ENCODE results near the gene BRINP2. TPM values are rescaled to one million over a fixed set of nuclear protein-coding genes. Genes with fewer than 3 reads are reported as not detected.

BRINP2 gene, protein sequence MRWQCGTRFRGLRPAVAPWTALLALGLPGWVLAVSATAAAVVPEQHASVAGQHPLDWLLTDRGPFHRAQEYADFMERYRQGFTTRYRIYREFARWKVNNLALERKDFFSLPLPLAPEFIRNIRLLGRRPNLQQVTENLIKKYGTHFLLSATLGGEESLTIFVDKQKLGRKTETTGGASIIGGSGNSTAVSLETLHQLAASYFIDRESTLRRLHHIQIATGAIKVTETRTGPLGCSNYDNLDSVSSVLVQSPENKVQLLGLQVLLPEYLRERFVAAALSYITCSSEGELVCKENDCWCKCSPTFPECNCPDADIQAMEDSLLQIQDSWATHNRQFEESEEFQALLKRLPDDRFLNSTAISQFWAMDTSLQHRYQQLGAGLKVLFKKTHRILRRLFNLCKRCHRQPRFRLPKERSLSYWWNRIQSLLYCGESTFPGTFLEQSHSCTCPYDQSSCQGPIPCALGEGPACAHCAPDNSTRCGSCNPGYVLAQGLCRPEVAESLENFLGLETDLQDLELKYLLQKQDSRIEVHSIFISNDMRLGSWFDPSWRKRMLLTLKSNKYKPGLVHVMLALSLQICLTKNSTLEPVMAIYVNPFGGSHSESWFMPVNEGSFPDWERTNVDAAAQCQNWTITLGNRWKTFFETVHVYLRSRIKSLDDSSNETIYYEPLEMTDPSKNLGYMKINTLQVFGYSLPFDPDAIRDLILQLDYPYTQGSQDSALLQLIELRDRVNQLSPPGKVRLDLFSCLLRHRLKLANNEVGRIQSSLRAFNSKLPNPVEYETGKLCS
- polyA plus RNA-seq (2013): 0.06 and 0.07 TPM in 2 replicates

DNA sequence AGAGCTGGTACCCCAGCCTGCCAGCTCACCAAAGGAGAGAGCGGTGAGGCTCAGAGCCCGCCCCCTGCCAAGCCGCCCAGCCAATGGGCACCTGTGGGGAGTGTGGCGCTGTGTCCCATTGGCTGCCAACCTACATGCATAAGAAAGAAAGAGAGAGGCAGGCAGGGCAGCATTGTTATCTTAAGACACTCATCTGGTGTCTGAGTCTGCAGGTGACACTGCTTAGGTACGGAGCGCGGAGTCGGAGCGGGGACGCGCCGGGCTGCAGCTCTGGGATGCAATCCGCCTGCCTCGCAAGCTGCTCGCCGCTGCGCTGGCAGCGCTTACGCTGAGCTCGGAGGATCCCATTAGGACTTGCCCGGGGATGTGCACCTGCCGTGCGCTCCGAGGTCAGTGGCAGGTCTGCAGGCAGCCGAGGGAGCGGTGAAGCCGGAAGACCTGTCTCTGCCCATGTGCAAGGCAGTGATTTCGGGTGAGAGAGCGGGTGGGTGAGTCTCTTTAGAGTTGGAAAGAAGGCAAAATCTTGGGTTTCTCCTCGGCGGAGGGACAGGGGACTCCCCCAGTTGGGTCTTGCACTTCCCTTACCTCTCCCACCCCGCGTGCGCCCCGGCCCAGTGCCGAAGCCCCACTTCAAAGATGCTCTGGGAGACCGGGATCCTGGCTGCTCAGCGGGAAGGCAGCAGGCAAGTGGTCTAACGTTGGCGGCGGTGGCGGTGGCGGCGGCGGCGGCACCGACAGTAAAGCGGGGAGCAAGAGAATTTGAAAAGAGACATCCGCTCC lies at the start of gene BRINP2:
Gene BRINP2, plus strand, starts transcription at position 203 of the 780 bp plus-strand sequence. CDS start 58,919 bp downstream, outside the sequence.
- Histone ChIP-seq H3K36me3 (ENCODE audit: control insufficient read depth in 1 of 2, insufficient read depth in 2 of 2, low read length in 2 of 2) (no peaks in the 10 kb centered on the region), H2BK5ac (ENCODE audit: low read depth, low read length, poor library complexity) (no peak within 1 kb of the TSS), H3K9ac (ENCODE audit: low read length) (no peak within 1 kb of the TSS), H4K12ac (ENCODE audit: low read depth, low read length) (no peak within 1 kb of the TSS), H3K23ac (ENCODE audit: low read length) (peak within 1 kb of the TSS; percentile 45), H3K4ac (ENCODE audit: low read depth, low read length) (no peak within 1 kb of the TSS), H3K18ac (ENCODE audit: low read length) (no peak within 1 kb of the TSS), H2AK5ac (ENCODE audit: low read length) (no peak within 1 kb of the TSS), H3K4me1 (ENCODE audit: control insufficient read depth in 1 of 2, insufficient read depth in 2 of 2, low read length in 2 of 2) (peaks cover 0 to 4% of the 10 kb centered on the region in 2 experiments), H3K79me2 (ENCODE audit: control insufficient read depth, insufficient read depth, low read length, poor library complexity) (no peaks in the 10 kb centered on the region), H3K4me3 (ENCODE audit: low read depth, low read length) (no peak within 1 kb of the TSS), H3K9me3 (ENCODE audit: insufficient read depth, low read depth, low read length) (peaks cover 5% of the 10 kb centered on the region), H2BK12ac (ENCODE audit: low read length) (no peak within 1 kb of the TSS), H3K14ac (ENCODE audit: low read length) (no peak within 1 kb of the TSS), H3K79me1 (ENCODE audit: low read length) (no peaks in the 10 kb centered on the region), H3K4me2 (ENCODE audit: low read length) (peak within 1 kb of the TSS; percentile 8), H2AFZ (ENCODE audit: insufficient read depth, low read length, poor library complexity) (no peak within 1 kb of the TSS), H3K27ac (ENCODE audit: low read depth, low read length) (no peak within 1 kb of the TSS), H2BK120ac (ENCODE audit: insufficient read depth, low read length, poor library complexity) (no peak within 1 kb of the TSS), H3K27me3 (ENCODE audit: insufficient read depth, low read length) (peaks cover 34% of the 10 kb centered on the region), H4K8ac (ENCODE audit: low read depth, low read length) (no peak within 1 kb of the TSS), H4K91ac (ENCODE audit: low read depth, low read length) (no peak within 1 kb of the TSS)
- DNase-seq: peak in 1 of 2 donors; percentile 5
- no CpG with 5 or more reads among the region's 49 CpGs for WGBS (ENCODE audit: extremely low coverage, insufficient coverage, insufficient read length)

DNA sequence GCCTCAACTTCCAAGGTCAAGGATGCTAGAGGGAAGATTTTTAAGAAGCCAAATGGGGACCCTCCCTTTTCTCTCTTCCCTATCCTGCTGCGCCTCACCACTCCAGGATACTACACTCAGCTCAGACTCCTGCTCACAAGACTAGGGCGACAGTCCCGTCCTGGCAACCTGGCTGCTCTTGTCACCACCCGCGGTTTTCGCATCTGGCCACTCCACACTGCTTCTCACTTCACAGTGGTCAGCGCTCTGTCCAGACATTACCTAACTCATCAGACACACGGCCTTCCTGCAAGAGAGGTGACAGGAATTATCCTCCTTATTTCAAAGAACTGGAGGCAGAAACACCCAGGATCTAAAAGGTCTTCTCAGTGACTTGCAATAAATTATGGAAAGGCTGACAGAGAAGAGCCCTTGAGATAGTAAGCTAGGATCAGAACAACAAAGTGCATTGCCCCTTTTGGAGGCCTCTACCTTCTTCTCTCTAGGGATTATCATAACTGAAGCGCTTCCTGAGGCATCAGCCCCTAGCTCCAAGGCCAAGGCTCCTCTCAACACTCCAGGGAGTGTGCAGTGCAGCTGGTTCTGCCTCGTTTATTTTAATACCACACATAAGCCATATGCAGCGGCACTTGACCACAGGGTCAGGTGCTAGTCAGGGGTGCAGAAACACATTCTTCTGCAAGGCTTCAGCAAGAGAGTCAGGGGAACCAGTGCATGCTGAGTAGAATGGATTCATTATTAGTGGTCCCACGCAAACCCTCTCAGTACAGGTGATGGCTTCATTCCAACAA lies 48.1 kb upstream of the BRINP2 start:
- no peak overlapping the region for H2AK5ac ChIP-seq (ENCODE audit: low read length)
- no peak overlapping the region for H3K14ac ChIP-seq (ENCODE audit: low read length)
- H4K8ac ChIP-seq (ENCODE audit: low read depth, low read length): no peak overlapping the region
- no peaks in the 10 kb centered on the region for H3K27me3 ChIP-seq (ENCODE audit: insufficient read depth, low read length)
- H3K27ac ChIP-seq (ENCODE audit: low read depth, low read length): no peak overlapping the region
- H2BK5ac ChIP-seq (ENCODE audit: low read depth, low read length, poor library complexity): no peak overlapping the region
- no peak overlapping the region for H3K23ac ChIP-seq (ENCODE audit: low read length)
- H2BK12ac ChIP-seq (ENCODE audit: low read length): no peak overlapping the region
- no peak for DNase-seq
- H3K4me3 ChIP-seq (ENCODE audit: low read depth, low read length): no peak overlapping the region
- H4K12ac ChIP-seq (ENCODE audit: low read depth, low read length): no peak overlapping the region
- no CpG with 5 or more reads among the region's 12 CpGs for WGBS (ENCODE audit: extremely low coverage, insufficient coverage, insufficient read length)
- no peaks in the 10 kb centered on the region for H3K79me2 ChIP-seq (ENCODE audit: control insufficient read depth, insufficient read depth, low read length, poor library complexity)
- H2AFZ ChIP-seq (ENCODE audit: insufficient read depth, low read length, poor library complexity): no peak overlapping the region
- no peak overlapping the region for H2BK120ac ChIP-seq (ENCODE audit: insufficient read depth, low read length, poor library complexity)
- no peak overlapping the region for H4K91ac ChIP-seq (ENCODE audit: low read depth, low read length)
- H3K4me1 ChIP-seq (ENCODE audit: control insufficient read depth in 1 of 2, insufficient read depth in 2 of 2, low read length in 2 of 2): peaks cover 0 to 6% of the 10 kb centered on the region in 2 experiments
- H3K79me1 ChIP-seq (ENCODE audit: low read length): no peaks in the 10 kb centered on the region
- no peak overlapping the region for H3K9ac ChIP-seq (ENCODE audit: low read length)
- H3K4me2 ChIP-seq (ENCODE audit: low read length): no peak overlapping the region
- no peak overlapping the region for H3K18ac ChIP-seq (ENCODE audit: low read length)
- no peaks in the 10 kb centered on the region for H3K36me3 ChIP-seq (ENCODE audit: control insufficient read depth in 1 of 2, insufficient read depth in 2 of 2, low read length in 2 of 2)
- H3K4ac ChIP-seq (ENCODE audit: low read depth, low read length): no peak overlapping the region
- peaks cover 1% of the 10 kb centered on the region for H3K9me3 ChIP-seq (ENCODE audit: insufficient read depth, low read depth, low read length)

DNA sequence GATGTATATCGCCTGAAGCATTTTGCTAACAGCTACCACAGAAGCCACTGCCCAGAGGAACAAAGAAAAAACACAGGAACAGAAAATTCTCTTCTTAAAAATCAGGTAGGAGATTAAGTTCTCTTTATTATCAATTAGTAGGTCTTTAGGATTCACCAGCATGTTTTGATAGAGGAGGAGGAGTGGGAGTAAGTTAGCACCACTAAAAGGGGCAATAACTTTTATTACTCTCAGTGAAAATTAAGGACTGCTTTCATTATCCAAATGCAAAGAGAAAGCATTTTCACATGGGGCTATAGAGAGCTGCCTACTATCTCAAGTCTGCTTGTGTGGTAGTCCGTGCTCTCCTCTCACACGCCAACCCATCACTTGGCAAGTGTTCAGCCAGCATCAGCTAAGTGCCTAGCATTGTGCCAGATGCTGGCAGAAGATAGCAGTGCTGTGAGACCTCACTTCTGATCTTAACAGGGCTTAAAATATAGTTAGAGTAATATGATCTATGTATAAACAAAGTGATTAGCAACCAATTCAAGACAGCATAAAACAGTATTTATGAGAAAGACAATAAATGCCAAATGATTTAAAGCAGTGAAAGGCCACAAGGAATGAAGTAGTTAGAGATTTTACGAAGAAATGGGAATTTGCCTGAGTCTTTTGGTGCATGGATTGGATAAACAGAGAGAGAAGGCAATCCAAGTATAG lies 46.0 kb upstream of the BRINP2 start:
- H4K8ac ChIP-seq (ENCODE audit: low read depth, low read length): no peak overlapping the region
- H2BK12ac ChIP-seq (ENCODE audit: low read length): no peak overlapping the region
- DNase-seq: no peak
- H3K79me1 ChIP-seq (ENCODE audit: low read length): no peaks in the 10 kb centered on the region
- H3K36me3 ChIP-seq (ENCODE audit: control insufficient read depth in 1 of 2, insufficient read depth in 2 of 2, low read length in 2 of 2): no peaks in the 10 kb centered on the region
- H3K9me3 ChIP-seq (ENCODE audit: insufficient read depth, low read depth, low read length): peaks cover 1% of the 10 kb centered on the region
- H2BK5ac ChIP-seq (ENCODE audit: low read depth, low read length, poor library complexity): no peak overlapping the region
- H3K4ac ChIP-seq (ENCODE audit: low read depth, low read length): no peak overlapping the region
- H2BK120ac ChIP-seq (ENCODE audit: insufficient read depth, low read length, poor library complexity): no peak overlapping the region
- H4K91ac ChIP-seq (ENCODE audit: low read depth, low read length): no peak overlapping the region
- H3K4me2 ChIP-seq (ENCODE audit: low read length): no peak overlapping the region
- no CpG with 5 or more reads among the region's 4 CpGs for WGBS (ENCODE audit: extremely low coverage, insufficient coverage, insufficient read length)
- no peak overlapping the region for H3K4me3 ChIP-seq (ENCODE audit: low read depth, low read length)
- H3K9ac ChIP-seq (ENCODE audit: low read length): no peak overlapping the region
- no peaks in the 10 kb centered on the region for H3K27me3 ChIP-seq (ENCODE audit: insufficient read depth, low read length)
- H3K4me1 ChIP-seq (ENCODE audit: control insufficient read depth in 1 of 2, insufficient read depth in 2 of 2, low read length in 2 of 2): peaks cover 0 to 7% of the 10 kb centered on the region in 2 experiments
- no peak overlapping the region for H4K12ac ChIP-seq (ENCODE audit: low read depth, low read length)
- H3K79me2 ChIP-seq (ENCODE audit: control insufficient read depth, insufficient read depth, low read length, poor library complexity): no peaks in the 10 kb centered on the region
- H3K14ac ChIP-seq (ENCODE audit: low read length): no peak overlapping the region
- no peak overlapping the region for H3K18ac ChIP-seq (ENCODE audit: low read length)
- H2AK5ac ChIP-seq (ENCODE audit: low read length): no peak overlapping the region
- H2AFZ ChIP-seq (ENCODE audit: insufficient read depth, low read length, poor library complexity): no peak overlapping the region
- H3K23ac ChIP-seq (ENCODE audit: low read length): no peak overlapping the region
- no peak overlapping the region for H3K27ac ChIP-seq (ENCODE audit: low read depth, low read length)

All from trophoblast cell (in vitro differentiated cells and primary cell).